WTC11 (cell line): ENCODE results near the gene MYO7B. TPM values are rescaled to one million over a fixed set of nuclear protein-coding genes. Genes with fewer than 3 reads are reported as not detected.

ENCODE experiments used
- ATAC-seq: fragments of 200-7000 bp; cut with Tn5 transposase; 2 replicates; pipeline ENCODE4 v1.10.0; 2021; ENCODE audit warnings: mild to moderate bottlenecking, moderate library complexity
- CTCF ChIA-PET: fragments of 300-600 bp; sonication (Branson Sonifier 250); formaldehyde crosslinking; loops from one replicate; lab custom pipeline; 2021; ENCODE audit warnings: antibody characterized with exemption; lab: Charles Lee
- POLR2A ChIA-PET: fragments of 350-600 bp; sonication (Branson Sonifier 250); formaldehyde crosslinking; loops from one replicate; lab custom pipeline; 2021; ENCODE audit warnings: antibody characterized with exemption; lab: Charles Lee
- DNase-seq: peaks from one replicate; pipeline ENCODE4 v3.0.0; 2021; ENCODE audit warnings: low spot score
- H3K27ac Mint-ChIP-seq: 2 replicates; pipeline ENCODE4 v1.8.0; 2021; ENCODE audit warnings: mixed read lengths
- H3K27me3 Mint-ChIP-seq: 2 replicates; pipeline ENCODE4 v1.8.0; 2021; ENCODE audit warnings: low read depth, mild to moderate bottlenecking, moderate library complexity, mixed read lengths
- H3K36me3 Mint-ChIP-seq: 2 replicates; pipeline ENCODE4 v1.8.0; 2021; ENCODE audit warnings: mixed read lengths
- H3K4me1 Mint-ChIP-seq: 2 replicates; pipeline ENCODE4 v1.8.0; 2022; ENCODE audit warnings: mixed read lengths
- H3K4me3 Mint-ChIP-seq: 2 replicates; pipeline ENCODE4 v1.8.0; 2021; ENCODE audit warnings: mild to moderate bottlenecking, moderate library complexity, mixed read lengths
- H3K9me3 Mint-ChIP-seq: 2 replicates; pipeline ENCODE4 v1.8.0; 2021; ENCODE audit warnings: mixed read lengths
- ARID4B ChIP-seq: sonication (generic); formaldehyde crosslinking; IDR thresholded peaks from 2 replicates; pipeline ENCODE4 v1.8.0; 2023; ENCODE audit warnings: missing genetic modification reagents, mild to moderate bottlenecking, borderline replicate concordance
- CBFB ChIP-seq: sonication (generic); formaldehyde crosslinking; IDR thresholded peaks from 2 replicates; pipeline ENCODE4 v1.8.1; 2022; ENCODE audit warnings: mild to moderate bottlenecking, low read depth, missing genetic modification reagents
- CDX4 ChIP-seq: fragments of 250-450 bp; sonication (Bioruptor Pico); IDR thresholded peaks from 2 replicates; pipeline ENCODE4 v1.9.0; 2021; ENCODE audit warnings: moderate library complexity, mild to moderate bottlenecking, inconsistent platforms, borderline replicate concordance
- ERG ChIP-seq: fragments of 250-450 bp; sonication (Bioruptor Pico); IDR thresholded peaks from 2 replicates; pipeline ENCODE4 v1.8.0; 2021; ENCODE audit warnings: mild to moderate bottlenecking
- ESRRA ChIP-seq: sonication (generic); formaldehyde crosslinking; IDR thresholded peaks from 2 replicates; pipeline ENCODE4 v1.8.1; 2022; ENCODE audit warnings: mild to moderate bottlenecking, missing genetic modification reagents, borderline replicate concordance
- IRF2 ChIP-seq: sonication (generic); formaldehyde crosslinking; IDR thresholded peaks from 2 replicates; pipeline ENCODE4 v1.8.0; 2022; ENCODE audit warnings: low read depth, missing genetic modification reagents, borderline replicate concordance
- MLX ChIP-seq: sonication (generic); formaldehyde crosslinking; IDR thresholded peaks from 2 replicates; pipeline ENCODE4 v1.8.1; 2023; ENCODE audit warnings: mild to moderate bottlenecking, missing genetic modification reagents, moderate library complexity
- NR3C1 ChIP-seq: sonication (generic); formaldehyde crosslinking; conservative IDR thresholded peaks from 2 replicates; pipeline ENCODE4 v1.8.1; 2023; ENCODE audit warnings: low read depth, mild to moderate bottlenecking, missing genetic modification reagents
- PRDM15 ChIP-seq: sonication (generic); formaldehyde crosslinking; IDR thresholded peaks from 2 replicates; pipeline ENCODE4 v1.8.0; 2022; ENCODE audit warnings: missing genetic modification reagents
- SMAD4 ChIP-seq: sonication (generic); formaldehyde crosslinking; IDR thresholded peaks from 2 replicates; pipeline ENCODE4 v1.8.0; 2022; ENCODE audit warnings: mild to moderate bottlenecking, missing genetic modification reagents
- TP53 ChIP-seq: sonication (generic); formaldehyde crosslinking; IDR thresholded peaks from 2 replicates; pipeline ENCODE4 v1.8.1; 2023; ENCODE audit warnings: mild to moderate bottlenecking, missing genetic modification reagents
- ZMAT4 ChIP-seq: fragments of 250-450 bp; sonication (Bioruptor Pico); IDR thresholded peaks from 2 replicates; pipeline ENCODE4 v1.9.0; 2021; ENCODE audit warnings: mild to moderate bottlenecking
- ZNF512 ChIP-seq: sonication (generic); formaldehyde crosslinking; IDR thresholded peaks from 2 replicates; pipeline ENCODE4 v1.8.1; 2022; ENCODE audit warnings: missing genetic modification reagents, borderline replicate concordance
- total RNA-seq: library from RNA; stranded (reverse); gene quantifications from 3 replicates; pipeline ENCODE4 v1.2.3, GENCODE V29; 2021

Gene MYO7B
- total RNA-seq, 1 experiment from 2014 or later, result not detected

GRCh38 chr2:127609818-127610217 is 74.3 kb downstream of the MYO7B start:
- TF ChIP-seq ZMAT4 (no peak), TP53 (CRISPR knock-in tag) (no peak), CDX4 (CRISPR knock-in tag) (no peak), NR3C1 (CRISPR knock-in tag) (no peak), PRDM15 (CRISPR knock-in tag) (no peak)
- no peak for ATAC-seq
- ChIA-PET POLR2A (no interaction called here), CTCF (interaction anchor here (2.2 kb wide), 1 partner anchor 19 kb away, joined by 12 read pairs; no protein-coding TSS in a partner anchor)
- Mint-ChIP-seq H3K36me3 (peaks cover 4% of the 10 kb centered on the region; the same call in 1 of the 2 replicates), H3K4me1 (no peaks in the 10 kb centered on the region), H3K27ac (no peak overlapping the region), H3K9me3 (peaks cover 21% of the 10 kb centered on the region), H3K4me3 (no peak overlapping the region), H3K27me3 (no peaks in the 10 kb centered on the region)
- DNase-seq, result no peak

- DNase-seq (no peak), ATAC-seq (no peak)
- Mint-ChIP-seq H3K4me3 (no peak overlapping the region), H3K27me3 (no peaks in the 10 kb centered on the region), H3K9me3 (peaks cover 21% of the 10 kb centered on the region), H3K27ac (no peak overlapping the region), H3K36me3 (peaks cover 4% of the 10 kb centered on the region; the same call in 1 of the 2 replicates), H3K4me1 (no peaks in the 10 kb centered on the region)
- CTCF ChIA-PET, result interaction anchor here (1.2 to 2.2 kb wide), 2 partner anchors 11 to 19 kb away, joined by 3 to 12 read pairs; no protein-coding TSS in a partner anchor
- POLR2A ChIA-PET, result interaction anchor here (1.1 kb wide), 1 partner anchor 37 kb away, joined by 3 read pairs; no protein-coding TSS in a partner anchor
- no peak for TF ChIP-seq ZNF512 (CRISPR knock-in tag)
- TF ChIP-seq, all 79 proteins: peak for 0
Observed at GRCh38 chr2:127610561-127610960, 75.1 kb downstream of the MYO7B start.

GRCh38 chr2:127611076-127611925 is 75.8 kb downstream of the MYO7B start:
- no peak for ATAC-seq
- Mint-ChIP-seq H3K4me3 (no peak overlapping the region), H3K27ac (no peak overlapping the region), H3K4me1 (no peaks in the 10 kb centered on the region), H3K36me3 (peaks cover 4% of the 10 kb centered on the region; the same call in 1 of the 2 replicates), H3K9me3 (peaks cover 21% of the 10 kb centered on the region), H3K27me3 (no peaks in the 10 kb centered on the region)
- CTCF ChIA-PET, result interaction anchor here (1.2 to 2.2 kb wide), 3 partner anchors 12 to 20 kb away, joined by 3 to 12 read pairs (median 7); no protein-coding TSS in a partner anchor
- no peak for DNase-seq
- POLR2A ChIA-PET, result interaction anchor here (1.1 kb wide), 1 partner anchor 37 kb away, joined by 3 read pairs; no protein-coding TSS in a partner anchor
- TF ChIP-seq ARID4B (CRISPR knock-in tag) (no peak), MLX (CRISPR knock-in tag) (no peak), CBFB (CRISPR knock-in tag) (no peak), IRF2 (CRISPR knock-in tag) (no peak), SMAD4 (no peak), ESRRA (CRISPR knock-in tag) (no peak), ERG (no peak)
